Activated CD4-positive, alpha-beta T cell treated with anti-CD3 and anti-CD28 coated beads, Interleukin-2, amount 10 ng/mL, durations not matched to agents 24 days and 14 days (primary cell): Measurements from ENCODE around the gene PUS1. TPM values are rescaled to one million over a fixed set of nuclear protein-coding genes. Genes with fewer than 3 reads are reported as not detected.

Experiments used
- DNase-seq: peaks from one replicate; pipeline ENCODE4 v3.0.0; 2022
- H3K27ac Mint-ChIP-seq: one replicate; pipeline ENCODE4 v1.8.0; 2022; ENCODE audit warnings: mild to moderate bottlenecking, mixed read lengths
- H3K27me3 Mint-ChIP-seq: one replicate; pipeline ENCODE4 v1.8.0; 2022; ENCODE audit warnings: mixed read lengths
- H3K36me3 Mint-ChIP-seq: one replicate; pipeline ENCODE4 v1.8.0; 2022; ENCODE audit warnings: low read depth, mild to moderate bottlenecking, mixed read lengths
- H3K4me1 Mint-ChIP-seq: one replicate; pipeline ENCODE4 v1.8.0; 2021; ENCODE audit warnings: mixed read lengths
- H3K4me3 Mint-ChIP-seq: one replicate; pipeline ENCODE4 v1.8.0; 2022; ENCODE audit warnings: mild to moderate bottlenecking, moderate library complexity, mixed read lengths
- H3K9me3 Mint-ChIP-seq: one replicate; pipeline ENCODE4 v1.8.0; 2021; ENCODE audit warnings: mixed read lengths
- intact Hi-C: fragments of 100-400 bp; cut with micrococcal nuclease; formaldehyde crosslinking; loops from one replicate; pipeline ENCODE4 v1.15.1; 2023
- total RNA-seq: library from RNA; stranded (reverse); gene quantifications from 2 replicates; pipeline ENCODE4 v1.2.3, GENCODE V29; 2022

Gene PUS1
- total RNA-seq, 1 donor from 2014 or later: 97.0 TPM

- H3K4me1 Mint-ChIP-seq: peaks cover 12% of the 10 kb centered on the region
- no peaks in the 10 kb centered on the region for H3K27me3 Mint-ChIP-seq
- H3K36me3 Mint-ChIP-seq: peaks cover 19% of the 10 kb centered on the region
- peak overlapping the region; percentile 51 for H3K27ac Mint-ChIP-seq
- no peaks in the 10 kb centered on the region for H3K9me3 Mint-ChIP-seq
- intact Hi-C loops: no loop called here
- DNase-seq: no peak
- H3K4me3 Mint-ChIP-seq: peak overlapping the region; percentile 94
Observed at GRCh38 chr12:131927110-131928079, 1.7 kb upstream of the PUS1 start.

GRCh38 chr12:131928080-131928710, 881 bp upstream of the PUS1 start:
- peaks cover 25% of the 10 kb centered on the region for H3K36me3 Mint-ChIP-seq
- H3K4me3 Mint-ChIP-seq: peak overlapping the region; percentile 94
- no peak for DNase-seq
- intact Hi-C loops: no loop called here
- peaks cover 15% of the 10 kb centered on the region for H3K4me1 Mint-ChIP-seq
- no peaks in the 10 kb centered on the region for H3K9me3 Mint-ChIP-seq
- no peaks in the 10 kb centered on the region for H3K27me3 Mint-ChIP-seq
- H3K27ac Mint-ChIP-seq: peak overlapping the region; percentile 91

GRCh38 chr12:131929581-131930456, 743 bp downstream of the PUS1 start:
- Mint-ChIP-seq H3K36me3 (peaks cover 38% of the 10 kb centered on the region), H3K27me3 (no peaks in the 10 kb centered on the region), H3K9me3 (no peaks in the 10 kb centered on the region), H3K4me1 (peaks cover 15% of the 10 kb centered on the region), H3K4me3 (peak overlapping the region; percentile 94), H3K27ac (peak overlapping the region; percentile 92)
- DNase-seq: peak; percentile 82
- intact Hi-C loops: loop anchor here (1.0 kb wide), 2 partner anchors 19 to 36 kb away; partner anchors contain the start of genes EP400 and ULK1

- Mint-ChIP-seq H3K27ac (peak overlapping the region; percentile 76), H3K4me1 (peaks cover 15% of the 10 kb centered on the region), H3K27me3 (no peaks in the 10 kb centered on the region), H3K9me3 (no peaks in the 10 kb centered on the region), H3K36me3 (peaks cover 41% of the 10 kb centered on the region), H3K4me3 (peak overlapping the region; percentile 93)
- no peak for DNase-seq
- intact Hi-C loops: no loop called here
Observed at GRCh38 chr12:131930510-131930909, 1.4 kb downstream of the PUS1 start.

GRCh38 chr12:131933387-131933786, 4.3 kb downstream of the PUS1 start:
- intact Hi-C loops: no loop called here
- Mint-ChIP-seq H3K27me3 (no peaks in the 10 kb centered on the region), H3K27ac (no peak overlapping the region), H3K4me3 (no peak overlapping the region), H3K36me3 (peaks cover 54% of the 10 kb centered on the region), H3K9me3 (no peaks in the 10 kb centered on the region), H3K4me1 (peaks cover 9% of the 10 kb centered on the region)
- no peak for DNase-seq

- Mint-ChIP-seq H3K4me1 (peaks cover 9% of the 10 kb centered on the region), H3K27ac (no peak overlapping the region), H3K9me3 (no peaks in the 10 kb centered on the region), H3K4me3 (no peak overlapping the region), H3K36me3 (peaks cover 52% of the 10 kb centered on the region), H3K27me3 (no peaks in the 10 kb centered on the region)
- DNase-seq: no peak
- intact Hi-C loops: no loop called here
Observed at GRCh38 chr12:131934535-131934934, 5.5 kb downstream of the PUS1 start.

GRCh38 chr12:131938082-131938481, 9.0 kb downstream of the PUS1 start:
- no peak for DNase-seq
- Mint-ChIP-seq H3K36me3 (peaks cover 50% of the 10 kb centered on the region), H3K4me3 (no peak overlapping the region), H3K27ac (no peak overlapping the region), H3K4me1 (no peaks in the 10 kb centered on the region), H3K27me3 (no peaks in the 10 kb centered on the region), H3K9me3 (no peaks in the 10 kb centered on the region)
- intact Hi-C loops: no loop called here

GRCh38 chr12:131939007-131939406, 9.9 kb downstream of the PUS1 start:
- H3K4me3 Mint-ChIP-seq: no peak overlapping the region

GRCh38 chr12:131940141-131940547, 11.1 kb downstream of the PUS1 start:
- Mint-ChIP-seq H3K27me3 (no peaks in the 10 kb centered on the region), H3K27ac (no peak overlapping the region), H3K4me1 (no peaks in the 10 kb centered on the region), H3K4me3 (no peak overlapping the region), H3K36me3 (peaks cover 46% of the 10 kb centered on the region), H3K9me3 (no peaks in the 10 kb centered on the region)
- DNase-seq: no peak
- intact Hi-C loops: loop anchor here (10.0 kb wide), 1 partner anchor 1065 kb away; the partner anchor contains the start of gene RAN

More at GRCh38 chr12:131939007-131939406, 9.9 kb downstream of the PUS1 start:
- Mint-ChIP-seq H3K27ac (no peak overlapping the region), H3K36me3 (peaks cover 50% of the 10 kb centered on the region), H3K9me3 (no peaks in the 10 kb centered on the region), H3K27me3 (no peaks in the 10 kb centered on the region), H3K4me1 (no peaks in the 10 kb centered on the region)
- intact Hi-C loops: no loop called here
- DNase-seq: no peak

- Mint-ChIP-seq H3K27ac (no peak overlapping the region), H3K4me3 (no peak overlapping the region), H3K36me3 (peaks cover 45% of the 10 kb centered on the region), H3K4me1 (no peaks in the 10 kb centered on the region), H3K27me3 (no peaks in the 10 kb centered on the region), H3K9me3 (no peaks in the 10 kb centered on the region)
- DNase-seq: no peak
- intact Hi-C loops: loop anchor here (10.0 kb wide), 1 partner anchor 1067 kb away; the partner anchor contains the start of gene RAN
Observed at GRCh38 chr12:131941116-131941986, 12.3 kb downstream of the PUS1 start.

- H3K27me3 Mint-ChIP-seq: no peaks in the 10 kb centered on the region
- peaks cover 41% of the 10 kb centered on the region for H3K36me3 Mint-ChIP-seq
- intact Hi-C loops: loop anchor here (10.0 kb wide), 1 partner anchor 1067 kb away; the partner anchor contains the start of gene RAN
- no peak overlapping the region for H3K27ac Mint-ChIP-seq
- H3K9me3 Mint-ChIP-seq: no peaks in the 10 kb centered on the region
- DNase-seq: no peak
- H3K4me1 Mint-ChIP-seq: no peaks in the 10 kb centered on the region
- H3K4me3 Mint-ChIP-seq: no peak overlapping the region
Observed at GRCh38 chr12:131941987-131942341, 12.9 kb downstream of the PUS1 start.

- H3K9me3 Mint-ChIP-seq: no peaks in the 10 kb centered on the region
- intact Hi-C loops: loop anchor here (10.0 kb wide), 1 partner anchor 1068 kb away; the partner anchor contains the start of gene RAN
- H3K4me1 Mint-ChIP-seq: peaks cover 5% of the 10 kb centered on the region
Observed at GRCh38 chr12:131942671-131943070, 13.6 kb downstream of the PUS1 start.

More at GRCh38 chr12:131942671-131943070, 13.6 kb downstream of the PUS1 start:
- Mint-ChIP-seq H3K27me3 (no peaks in the 10 kb centered on the region), H3K4me3 (no peak overlapping the region), H3K27ac (no peak overlapping the region), H3K36me3 (peaks cover 40% of the 10 kb centered on the region)
- DNase-seq: no peak
